NCI-H748 treated with DMSO at 0.1 percent for 48 hours (cell line): ENCODE data around the gene HIGD1B.
"Not testable (repeated sequence)": the region's sequence is repeated elsewhere in the genome, so short reads cannot be mapped to it uniquely, and the experiment has no call there.

Experiments
- DNase-seq: peaks from one replicate; lab custom pipeline; 2025; lab: John Stamatoyannopoulos, UW

The HIGD1B gene

GRCh38 chr17:44847586-44847985 lies at the start of gene HIGD1B:
Gene HIGD1B, plus strand, starts transcription at chr17:44847883. Its CDS starts 270 bp downstream, at chr17:44848153.
- DNase-seq: no peak

DNA sequence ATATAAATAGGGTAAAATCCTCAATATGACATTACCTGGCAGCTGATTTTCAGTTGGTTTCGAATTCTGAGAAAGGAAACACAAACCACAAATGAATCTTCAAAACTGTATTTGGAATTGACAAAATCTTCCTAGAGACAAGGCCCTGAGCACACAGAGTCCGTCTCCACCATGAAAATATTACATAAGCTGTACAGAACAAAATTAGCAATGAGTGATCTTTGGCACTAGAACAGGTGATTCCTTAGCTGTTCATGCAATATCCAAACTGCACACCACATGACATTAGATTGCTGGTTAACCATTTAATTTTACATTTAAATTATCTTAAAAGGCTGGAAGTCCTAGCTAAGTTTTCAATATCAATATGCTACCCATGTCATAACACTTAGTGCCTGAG lies 49.3 kb upstream of the HIGD1B start:
- DNase-seq: no peak

DNA sequence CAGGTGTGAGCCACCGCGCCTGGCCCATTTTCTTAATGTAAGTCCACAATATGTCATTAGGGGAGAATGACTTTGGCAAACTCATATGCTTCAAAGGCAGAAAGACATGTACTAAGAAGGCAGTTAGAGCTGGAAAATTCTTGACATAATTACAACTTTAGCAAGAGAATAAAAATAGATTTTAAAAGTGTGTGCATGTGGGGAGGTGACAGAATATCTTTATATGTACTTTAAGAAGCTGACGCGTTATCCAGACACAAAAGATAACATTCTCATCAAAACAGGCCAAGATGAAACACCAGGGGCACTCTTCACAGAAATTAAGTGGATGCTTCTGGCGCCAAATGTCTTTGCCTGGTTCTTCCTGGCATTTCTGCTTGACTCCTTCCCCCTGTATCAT lies 45.8 kb upstream of the HIGD1B start:
- no peak for DNase-seq

DNA sequence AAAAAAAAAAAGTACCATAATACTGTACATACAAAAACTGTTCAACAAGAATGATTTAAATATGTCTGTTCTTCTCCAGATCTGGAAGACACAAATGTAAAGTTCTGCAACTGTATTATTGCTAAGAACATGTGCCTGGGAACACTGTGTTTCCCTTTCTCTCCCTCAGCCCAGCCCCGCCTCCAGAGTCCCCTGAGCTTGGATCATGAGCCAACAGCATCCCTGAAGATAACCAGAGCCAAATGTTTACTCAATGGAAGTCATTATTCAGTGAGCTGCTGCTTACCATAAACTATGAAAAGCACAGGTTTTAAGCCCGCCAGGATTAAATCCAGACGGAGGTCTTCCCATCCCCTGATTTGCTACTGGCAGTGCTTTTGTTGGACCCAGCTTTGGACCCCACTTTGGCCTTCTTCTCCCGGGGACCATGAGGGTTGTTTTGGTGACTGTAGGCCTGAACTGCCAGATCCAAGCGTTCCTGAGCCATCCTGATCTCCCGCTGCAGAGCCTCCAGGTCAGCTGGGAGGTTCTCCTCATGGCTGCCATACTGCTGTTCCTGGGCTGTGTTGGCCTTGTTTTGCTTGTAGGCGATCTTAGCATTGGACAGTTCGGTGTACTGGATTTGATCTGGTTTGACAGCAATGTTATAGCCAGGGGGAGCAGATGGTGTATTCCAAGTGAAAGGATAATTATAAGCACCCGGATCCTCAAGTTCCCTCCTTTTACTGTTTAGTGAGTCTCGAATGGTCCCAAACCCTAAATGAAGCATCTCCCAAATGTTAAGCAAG lies 43.2 kb upstream of the HIGD1B start:
- no peak for DNase-seq

- no peak for DNase-seq
These were observed 40.4 kb upstream of the HIGD1B start for GRCh38 chr17:44807093-44807816.

GRCh38 chr17:44807817-44808155 lies 39.9 kb upstream of the HIGD1B start:
- no peak for DNase-seq

DNA sequence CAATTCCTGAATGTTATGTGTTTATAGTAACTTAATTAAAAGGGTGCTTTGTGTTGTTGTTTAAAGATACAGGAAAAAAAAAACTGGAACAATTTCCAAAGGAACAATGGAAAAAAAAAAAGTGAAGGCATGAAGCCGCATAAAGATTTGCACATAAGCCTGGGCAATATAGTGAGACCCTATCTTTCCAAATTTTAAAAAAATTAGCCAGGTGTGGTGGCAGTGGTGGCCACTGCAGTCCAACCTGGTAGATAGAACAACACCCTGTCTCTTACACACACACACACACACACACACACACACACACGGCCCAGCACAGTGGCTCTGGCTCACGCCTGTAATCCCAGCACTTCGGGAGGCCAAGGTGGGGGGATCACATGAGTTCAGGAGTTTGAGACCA lies 39.5 kb upstream of the HIGD1B start:
- DNase-seq: no peak

DNA sequence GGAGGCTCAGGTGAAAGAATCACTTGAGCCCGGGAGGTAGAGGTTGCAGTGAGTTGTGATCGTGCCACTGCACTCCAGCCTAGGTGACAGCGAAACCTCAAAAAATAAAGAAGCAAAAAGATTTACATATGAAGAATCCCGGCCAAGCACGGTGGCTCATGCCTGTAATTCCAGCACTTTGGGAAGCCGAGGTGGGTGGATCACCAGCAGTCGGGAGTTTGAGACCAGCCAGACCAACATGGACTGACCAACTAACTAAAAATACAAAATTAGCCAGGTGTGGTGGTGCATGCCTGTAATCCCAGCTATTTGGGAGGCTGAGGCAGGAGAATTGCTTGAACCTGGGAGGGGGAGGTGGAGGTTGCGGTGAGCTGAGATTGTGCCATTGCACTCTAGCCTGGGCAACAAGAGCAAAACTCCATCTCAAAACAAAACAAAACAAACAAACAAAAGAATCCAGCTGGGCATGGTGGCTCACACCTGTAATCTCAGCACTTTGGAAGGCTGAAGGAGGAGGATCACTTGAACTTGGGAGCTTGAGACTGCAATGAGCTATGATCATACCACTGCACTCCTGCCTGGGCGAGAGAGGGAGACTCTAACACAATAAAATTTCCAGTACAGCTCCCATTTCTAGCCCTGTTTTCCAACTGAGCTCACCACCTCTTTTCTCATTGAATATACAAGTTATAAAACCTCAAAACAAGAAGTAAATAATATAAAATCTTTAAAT lies 38.9 kb upstream of the HIGD1B start:
- not testable (repeated sequence) for DNase-seq

DNA sequence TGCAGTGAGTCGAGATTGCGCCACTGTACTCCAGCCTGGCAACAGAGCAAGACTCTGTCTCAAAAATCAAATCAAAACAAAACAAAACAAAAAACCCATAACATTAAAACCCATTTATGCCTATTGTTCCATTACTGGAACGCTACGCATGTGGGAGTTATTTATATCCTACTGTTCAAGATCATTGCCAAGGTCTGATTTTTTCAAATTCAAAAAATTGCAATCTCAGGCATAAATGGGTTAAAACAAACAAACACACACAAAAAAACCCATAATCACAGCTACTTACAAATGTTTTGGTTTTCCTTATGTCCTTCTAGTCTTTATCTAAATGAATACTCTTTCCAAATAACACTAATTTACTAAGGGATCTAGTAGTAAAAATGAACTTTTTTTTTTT lies 35.4 kb upstream of the HIGD1B start:
- no peak for DNase-seq

- DNase-seq: not testable (repeated sequence)
These were observed 29.2 kb upstream of the HIGD1B start for GRCh38 chr17:44818508-44818907.

- DNase-seq: peak; percentile 94
These were observed 27.0 kb upstream of the HIGD1B start for GRCh38 chr17:44820631-44821212.

DNA sequence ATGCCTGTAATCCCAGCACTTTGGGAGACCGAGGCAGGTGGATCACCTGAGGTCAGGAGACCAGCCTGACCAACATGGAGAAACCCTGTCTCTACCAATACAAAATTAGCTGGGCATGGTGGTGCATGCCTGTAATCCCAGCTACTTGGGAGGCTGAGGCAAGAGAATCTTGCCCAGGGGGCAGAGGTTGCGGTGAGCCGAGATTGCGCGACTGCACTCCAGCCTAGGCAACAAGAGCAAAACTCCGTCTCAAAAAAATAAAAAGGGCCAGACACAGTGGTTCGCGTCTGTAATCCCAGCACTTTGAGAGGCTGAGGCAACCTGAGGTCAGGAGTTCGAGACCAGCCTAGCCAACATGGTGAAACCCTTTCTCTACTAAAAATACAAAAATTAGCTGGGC lies 22.4 kb upstream of the HIGD1B start:
- not testable (repeated sequence) for DNase-seq

- DNase-seq: no peak
These were observed 21.4 kb upstream of the HIGD1B start for GRCh38 chr17:44826123-44826790.

- DNase-seq: no peak
These were observed 19.8 kb upstream of the HIGD1B start for GRCh38 chr17:44827863-44828262.

DNA sequence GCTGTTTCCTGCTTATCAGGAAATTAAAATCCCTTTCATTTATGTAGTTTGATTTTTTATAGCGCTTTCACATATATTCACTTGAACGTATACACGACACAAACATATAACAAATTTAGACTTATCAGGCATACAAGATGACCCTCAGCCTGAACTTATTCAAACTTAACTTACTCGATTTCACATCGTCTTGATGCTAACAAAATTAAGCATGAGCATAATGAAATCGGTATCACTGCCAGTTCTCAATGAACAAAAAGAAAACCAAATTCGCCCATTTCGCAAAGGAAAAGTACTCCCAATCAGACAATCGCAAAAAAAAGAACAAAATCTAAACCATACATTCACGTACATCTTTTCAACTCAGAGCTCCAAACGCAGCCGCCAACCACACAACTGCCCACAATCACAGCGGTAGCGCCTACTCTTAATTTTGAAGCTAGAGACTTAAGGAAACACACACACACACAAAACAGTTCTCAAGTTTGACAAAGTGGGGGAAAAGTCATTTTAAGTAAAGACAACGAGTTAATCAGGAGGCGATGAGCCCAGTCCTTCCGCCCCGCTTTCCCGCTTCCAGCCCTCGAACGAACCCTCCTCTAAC lies 18.7 kb upstream of the HIGD1B start:
- no peak for DNase-seq

- DNase-seq: peak; percentile 21
These were observed 17.9 kb upstream of the HIGD1B start, which contains the start of gene GJC1 for GRCh38 chr17:44829523-44830358. Gene GJC1, minus strand, starts transcription at chr17:44830287. Its CDS starts 24,470 bp downstream, at chr17:44805817.

- no peak for DNase-seq
These were observed 17.1 kb upstream of the HIGD1B start for GRCh38 chr17:44830359-44831288.

DNA sequence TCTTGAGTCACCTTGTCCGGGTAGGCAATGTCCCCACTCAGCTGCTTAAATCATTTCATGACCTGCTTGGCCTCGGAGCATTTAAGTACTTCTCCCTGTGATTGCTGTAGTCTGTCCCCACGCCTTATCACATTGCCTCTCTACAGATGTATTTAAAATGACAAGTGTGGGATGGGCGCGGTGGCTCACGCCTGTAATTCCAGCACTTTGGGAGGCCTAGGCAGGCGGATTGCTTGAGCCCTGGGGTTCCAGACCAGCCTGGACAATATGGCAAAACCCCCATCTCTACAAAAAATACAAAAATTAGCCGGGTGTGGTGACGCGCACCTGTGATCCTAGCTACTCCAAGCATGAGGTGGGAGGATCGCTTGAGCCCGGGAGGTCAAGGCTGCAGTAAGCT lies 16.3 kb upstream of the HIGD1B start:
- no peak for DNase-seq

DNA sequence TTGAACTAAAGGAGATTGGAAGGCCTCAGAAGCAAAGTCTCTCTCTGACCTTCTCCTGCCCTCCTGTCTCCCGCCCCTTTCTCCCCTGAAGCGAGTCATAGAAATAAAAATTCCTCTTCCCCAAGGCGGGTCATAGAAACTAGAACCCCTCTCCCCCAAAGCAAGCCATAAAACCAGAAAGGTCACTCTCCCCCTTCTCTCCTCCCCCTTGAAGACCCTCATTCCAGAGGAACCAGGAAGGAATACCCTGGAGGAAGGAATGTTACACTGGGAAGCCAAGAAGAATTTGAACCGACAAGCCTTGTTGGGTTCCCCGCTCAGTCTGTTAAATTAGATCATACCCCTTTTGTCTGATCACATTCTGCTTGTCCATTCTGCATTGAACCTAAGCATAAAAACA lies 14.9 kb upstream of the HIGD1B start:
- DNase-seq: no peak
